Measurements from ENCODE around the gene PRKG2.

Gene PRKG2

DNA sequence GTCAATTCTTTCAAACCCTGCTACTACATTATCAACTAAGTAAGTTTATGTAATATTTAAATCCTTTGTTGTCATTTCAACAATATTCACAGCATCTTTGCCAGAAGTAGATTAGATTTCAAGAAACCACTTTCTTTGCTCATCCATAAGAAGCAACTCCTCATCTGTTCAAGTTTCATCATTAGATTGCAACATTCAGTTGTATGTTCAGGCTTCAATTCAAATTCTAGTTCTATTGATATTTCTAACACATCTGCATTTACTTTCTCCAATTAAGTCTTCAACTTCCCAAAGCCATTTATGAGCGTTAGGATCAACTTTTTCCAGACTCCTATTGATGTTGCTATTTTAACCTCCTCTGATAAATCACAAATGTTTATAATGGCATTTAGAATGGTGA is 118.5 kb downstream of the PRKG2 start:
- DNase-seq (ENCODE audit: low spot score): no peak

DNA sequence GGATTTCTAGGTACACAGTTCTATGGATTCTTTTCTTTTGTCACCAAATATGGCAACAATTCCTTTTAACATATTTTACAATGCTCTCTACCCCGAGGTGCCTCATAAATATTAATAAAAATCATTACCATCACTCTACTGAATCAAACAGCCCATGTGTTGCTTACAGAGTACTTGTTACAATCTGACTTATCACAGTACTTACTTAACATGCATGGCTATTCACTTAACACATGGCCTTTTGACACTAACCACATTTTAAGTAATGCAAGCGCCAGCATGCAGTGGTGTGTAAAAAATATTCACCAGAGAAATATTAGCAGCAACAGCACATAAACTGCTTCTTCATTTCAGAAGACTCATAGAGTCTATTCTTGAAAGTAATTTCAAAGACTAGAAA is 119.6 kb downstream of the PRKG2 start:
- DNase-seq (ENCODE audit: low spot score): no peak

DNA sequence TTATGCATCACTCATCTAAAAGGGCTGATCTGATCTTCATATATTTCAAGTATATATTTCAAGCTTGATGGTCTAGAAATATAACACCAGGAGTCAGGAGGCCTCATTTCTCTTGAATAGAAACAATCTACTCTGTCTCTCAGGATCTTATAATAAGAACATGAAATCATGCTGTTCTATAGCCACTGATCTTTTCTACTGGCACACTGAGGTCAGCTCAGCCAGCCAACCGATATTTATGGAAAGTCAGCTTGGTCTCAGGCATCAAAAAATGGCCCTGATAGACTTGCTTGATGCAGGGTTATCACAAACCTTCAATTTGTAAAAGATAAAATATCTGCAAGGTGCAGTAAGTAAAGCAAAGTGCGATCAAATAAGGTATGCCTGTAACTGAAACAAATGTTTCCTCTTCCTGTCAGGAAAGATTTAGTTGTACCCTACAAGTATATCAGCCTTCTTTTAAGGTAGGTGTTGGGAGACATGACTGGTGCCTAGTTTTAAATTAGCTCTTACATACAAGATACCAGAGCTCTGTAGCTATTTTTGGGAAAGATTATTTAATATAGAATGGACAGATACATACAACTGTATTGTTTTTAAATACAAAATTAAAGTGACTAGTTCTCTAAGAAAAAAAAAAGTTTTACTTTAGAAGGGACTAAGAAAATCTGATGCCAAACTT is 121.2 kb downstream of the PRKG2 start:
- no peak for DNase-seq (ENCODE audit: low spot score)

DNA sequence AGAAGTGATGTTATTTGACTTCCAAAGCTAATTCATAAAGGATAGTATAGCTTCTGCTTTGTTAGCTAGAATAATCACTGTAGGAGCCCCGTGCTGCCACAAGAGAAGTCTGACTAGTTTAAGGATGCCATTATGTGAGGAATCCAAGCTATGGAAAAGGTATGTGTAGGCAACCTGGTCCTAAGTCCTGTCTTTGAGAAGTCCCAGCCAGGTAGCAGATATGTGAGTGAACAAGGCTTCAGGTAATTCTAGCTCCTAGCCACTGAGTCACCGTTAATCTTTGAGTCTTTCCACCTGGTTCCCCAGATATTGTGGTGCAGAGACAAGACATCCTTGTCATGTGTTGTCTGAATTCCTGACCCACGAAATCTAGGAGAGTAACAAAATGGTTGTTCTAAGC is 129.0 kb downstream of the PRKG2 start:
- DNase-seq (ENCODE audit: low spot score): no peak

DNA sequence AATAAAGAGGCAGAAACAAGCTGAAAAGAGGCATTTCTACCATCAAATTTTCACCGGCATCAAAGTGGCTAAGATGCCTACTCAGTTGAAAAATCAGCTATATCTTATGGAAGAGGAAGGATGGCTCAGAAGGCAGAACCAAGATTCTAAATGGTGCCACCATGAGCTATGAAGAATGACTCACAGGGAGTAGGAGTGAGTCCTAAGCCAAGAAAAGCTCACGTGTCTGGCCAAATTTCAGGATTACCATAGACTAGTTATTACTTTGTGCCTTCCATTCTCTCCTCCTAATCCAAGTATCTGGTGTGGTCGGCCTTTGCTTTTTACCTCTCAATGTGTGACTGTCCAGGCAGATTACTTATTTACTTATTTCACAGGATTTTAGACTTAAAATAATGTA is 129.7 kb downstream of the PRKG2 start:
- no peak for DNase-seq (ENCODE audit: low spot score)

DNA sequence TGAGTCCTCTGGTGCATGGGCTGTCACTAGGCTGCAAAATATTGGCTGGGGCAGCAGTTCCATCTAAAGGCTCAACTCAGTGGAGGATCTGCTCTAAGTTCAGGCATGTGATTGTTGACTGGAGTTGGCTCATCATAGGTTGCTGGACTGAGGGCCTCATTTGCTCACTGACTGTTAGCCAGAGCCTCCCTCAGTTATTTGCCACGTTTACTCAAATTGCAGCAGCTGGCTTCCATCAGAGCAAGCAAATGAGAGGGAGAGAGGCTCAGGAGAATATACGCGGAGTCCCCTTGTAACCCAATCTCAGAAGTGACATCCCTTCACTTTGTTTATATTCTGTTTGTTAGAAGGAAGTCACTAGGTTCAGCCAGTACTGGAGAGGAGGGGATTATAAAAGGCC is 130.4 kb downstream of the PRKG2 start:
- no peak for DNase-seq (ENCODE audit: low spot score)

DNA sequence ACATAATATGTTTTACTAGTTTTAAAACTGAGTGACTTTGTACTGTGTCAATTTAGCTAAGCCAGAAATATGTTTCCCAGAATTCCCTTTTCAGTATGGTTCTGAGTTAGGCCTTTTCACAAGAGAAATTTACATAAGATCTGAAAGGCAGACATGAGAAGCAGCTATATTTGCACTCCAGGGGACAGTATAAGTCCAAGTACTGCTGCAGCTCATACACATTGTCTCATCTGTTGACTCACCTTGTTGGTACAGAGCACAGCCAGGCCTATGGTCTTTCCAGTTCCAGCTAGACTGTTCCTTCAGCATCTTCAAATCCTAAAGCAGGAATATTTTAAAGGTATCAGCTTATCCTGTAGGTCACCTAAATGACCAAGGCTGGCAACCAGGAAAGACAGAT is 131.0 kb downstream of the PRKG2 start:
- DNase-seq (ENCODE audit: low spot score): no peak

DNA sequence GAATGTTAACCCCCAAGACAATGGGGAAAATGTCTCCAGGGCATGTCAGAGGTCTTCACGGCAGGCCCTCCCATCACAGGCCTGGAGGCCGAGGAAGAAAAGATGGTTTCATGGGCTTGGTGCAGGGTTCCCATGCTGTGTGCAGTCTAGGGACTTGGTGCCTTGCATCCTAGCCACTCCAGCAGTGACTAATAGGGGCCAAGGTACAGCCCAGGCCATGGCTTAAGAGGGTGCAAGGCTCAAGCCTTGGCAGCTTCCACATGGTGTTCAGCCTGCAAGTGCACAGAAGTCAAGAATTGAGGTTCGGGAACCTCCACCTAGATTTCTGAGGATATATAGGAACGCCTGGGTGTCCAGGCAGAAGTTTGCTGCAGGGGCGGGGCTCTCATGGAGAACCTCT is 133.9 kb downstream of the PRKG2 start:
- DNase-seq (ENCODE audit: low spot score): no peak

DNA sequence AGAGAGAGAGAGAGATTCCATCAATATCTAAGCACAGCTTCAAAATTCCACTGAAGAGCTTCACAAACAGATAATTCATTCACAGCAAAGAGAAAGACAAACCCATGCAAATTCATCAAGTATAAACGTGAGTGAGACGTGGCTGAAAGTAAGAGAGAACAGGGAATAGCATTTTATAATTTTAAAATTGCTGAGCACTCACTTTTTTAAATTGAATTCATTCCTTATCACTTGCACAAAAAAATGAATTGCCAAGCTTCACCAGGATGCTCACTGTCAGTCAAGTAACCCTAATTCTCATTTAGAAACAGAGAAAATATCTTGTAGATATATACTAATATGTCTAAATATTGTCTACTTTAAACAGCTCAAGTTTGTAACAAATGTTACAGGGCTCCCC is 144.0 kb downstream of the PRKG2 start:
- DNase-seq (ENCODE audit: low spot score): no peak

DNA sequence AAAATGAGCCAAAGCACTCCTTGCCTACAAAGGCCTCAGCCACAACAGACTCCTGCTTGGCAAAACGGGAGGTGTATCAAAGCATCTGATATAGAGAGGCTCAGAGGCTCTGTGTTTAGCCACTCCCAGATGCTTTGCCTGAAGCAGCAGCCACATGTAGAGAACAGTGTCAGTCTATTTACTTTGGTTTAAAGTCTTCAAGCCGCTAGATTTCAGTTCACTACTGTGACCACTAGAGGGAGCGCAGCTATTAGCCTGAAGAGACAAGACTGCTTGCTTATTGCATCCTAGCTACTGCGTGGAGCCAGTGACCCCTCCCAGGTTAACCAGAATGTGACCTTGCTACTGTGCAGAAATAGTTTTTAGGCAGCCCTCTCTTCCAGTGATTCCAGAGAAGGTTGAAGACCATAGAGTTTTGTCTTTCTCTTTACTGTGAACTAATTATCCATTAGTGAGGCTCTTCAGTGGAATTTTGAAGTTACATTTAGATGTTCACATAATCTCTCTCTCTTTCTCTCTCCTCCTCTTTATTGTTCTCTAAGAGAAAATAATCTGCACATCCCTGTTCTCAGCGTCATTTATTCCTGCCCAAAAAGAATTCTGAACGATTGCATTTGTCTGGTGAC is 145.2 kb downstream of the PRKG2 start:
- DNase-seq (ENCODE audit: low spot score): peak; percentile 81

DNA sequence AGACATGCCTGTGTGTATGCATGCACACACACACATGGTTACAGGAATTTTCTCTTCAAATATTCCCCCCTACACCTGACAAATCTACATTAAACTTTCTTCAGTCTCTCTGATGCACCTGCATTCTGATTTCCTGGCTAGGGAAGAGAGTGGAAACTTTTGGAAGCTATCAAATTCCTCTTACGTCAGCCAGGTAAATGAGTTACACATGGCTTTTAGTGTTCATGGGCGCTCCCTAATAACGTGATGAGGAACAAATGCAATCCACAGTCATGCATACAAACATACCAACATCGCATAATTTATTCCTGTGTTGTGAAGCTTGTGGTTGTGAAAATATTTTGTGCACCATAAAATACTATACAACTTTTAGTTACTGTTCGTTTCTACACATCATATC is 149.6 kb downstream of the PRKG2 start:
- DNase-seq (ENCODE audit: low spot score): no peak

DNA sequence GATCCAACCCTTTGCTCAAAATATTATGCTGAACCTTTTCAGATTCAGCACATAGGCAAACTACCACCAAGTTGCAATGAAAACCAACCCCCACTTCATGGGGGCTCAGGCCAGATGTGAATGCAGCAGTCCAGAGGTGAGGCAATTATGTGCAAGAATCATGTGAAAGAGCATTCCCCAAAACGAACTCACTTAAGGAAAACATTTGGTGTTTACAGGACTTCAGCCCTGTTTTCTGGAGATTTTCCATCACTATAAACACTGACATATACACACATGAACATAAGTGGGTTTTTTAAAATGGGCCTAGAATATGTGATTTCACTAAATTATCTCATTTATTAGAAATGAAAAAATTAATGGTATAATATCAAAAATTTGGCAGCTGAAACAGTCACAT is 153.0 kb downstream of the PRKG2 start:
- no peak for DNase-seq (ENCODE audit: low spot score)

DNA sequence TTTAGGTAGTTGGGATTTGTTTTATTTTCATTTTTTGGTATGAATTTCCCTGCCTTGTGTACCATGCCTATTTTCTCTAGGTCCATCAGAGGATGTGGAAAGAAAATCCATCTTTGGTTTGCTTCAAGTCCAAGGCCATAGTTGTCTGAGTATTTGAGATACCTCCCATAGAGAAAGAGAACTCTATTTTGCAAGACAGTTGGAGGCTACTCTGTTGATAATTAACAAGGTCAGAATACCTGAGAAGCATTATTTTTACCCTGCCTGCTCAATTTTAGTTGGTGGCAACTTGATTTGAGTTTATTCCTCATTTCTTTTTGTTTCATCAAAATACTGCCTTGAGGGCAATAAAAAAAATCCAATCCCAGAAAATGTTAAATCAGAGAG is 153.7 kb downstream of the PRKG2 start:
- DNase-seq (ENCODE audit: low spot score): no peak

DNA sequence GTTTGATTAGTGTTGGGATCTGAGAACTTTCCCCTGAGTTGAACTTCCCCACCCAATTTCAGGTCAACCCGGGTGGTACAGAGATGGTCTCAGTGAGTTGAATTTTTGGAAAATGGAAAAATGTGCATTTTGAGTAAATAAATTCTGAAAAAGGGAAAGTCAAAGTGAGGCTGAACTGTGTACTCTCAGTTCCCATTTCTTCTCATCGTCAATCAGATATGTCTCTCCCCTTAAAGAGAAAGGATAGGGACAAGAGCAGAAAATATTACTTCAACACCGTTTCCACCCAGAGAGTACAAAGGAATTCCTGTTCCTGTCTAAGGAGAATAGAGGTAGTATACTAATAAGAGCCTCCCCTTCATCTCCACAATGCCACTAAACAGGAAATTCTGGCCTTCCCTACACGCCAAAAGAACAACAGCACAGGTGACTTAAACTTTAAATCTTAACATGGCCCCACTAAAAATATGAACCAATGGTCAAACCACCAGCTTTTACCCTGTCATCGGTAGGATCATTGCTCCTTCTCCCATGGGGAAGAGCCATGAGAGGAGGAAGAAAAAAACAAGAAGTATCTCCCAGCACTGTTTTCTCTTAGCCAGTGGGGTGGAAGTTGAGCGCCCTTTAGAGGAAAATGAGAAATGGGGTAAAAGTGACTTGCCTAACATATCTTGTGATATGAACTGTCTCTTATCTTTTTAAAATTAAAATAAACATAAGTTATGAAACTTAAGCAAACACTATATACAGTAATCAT is 154.3 kb downstream of the PRKG2 start:
- no peak for DNase-seq (ENCODE audit: low spot score)

DNA sequence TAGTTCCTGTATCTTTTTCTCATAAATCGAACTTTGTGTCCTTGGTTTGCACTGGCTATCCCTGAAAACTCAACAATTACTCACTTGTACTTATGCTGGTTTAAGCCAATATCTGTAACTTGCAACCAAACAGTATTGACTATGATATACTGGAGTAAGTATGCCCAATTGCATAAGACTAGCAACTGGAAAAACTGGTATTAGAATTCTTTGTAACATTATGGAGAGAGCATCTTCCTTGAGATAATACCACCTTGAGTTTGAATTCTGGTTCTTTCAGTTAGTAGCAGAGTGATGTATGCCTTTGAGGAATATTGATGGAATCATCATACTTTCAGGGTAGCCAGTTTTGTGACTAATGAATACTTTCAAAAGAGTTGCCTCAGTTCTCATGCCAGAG is 156.4 kb downstream of the PRKG2 start:
- no peak for DNase-seq (ENCODE audit: low spot score)

DNA sequence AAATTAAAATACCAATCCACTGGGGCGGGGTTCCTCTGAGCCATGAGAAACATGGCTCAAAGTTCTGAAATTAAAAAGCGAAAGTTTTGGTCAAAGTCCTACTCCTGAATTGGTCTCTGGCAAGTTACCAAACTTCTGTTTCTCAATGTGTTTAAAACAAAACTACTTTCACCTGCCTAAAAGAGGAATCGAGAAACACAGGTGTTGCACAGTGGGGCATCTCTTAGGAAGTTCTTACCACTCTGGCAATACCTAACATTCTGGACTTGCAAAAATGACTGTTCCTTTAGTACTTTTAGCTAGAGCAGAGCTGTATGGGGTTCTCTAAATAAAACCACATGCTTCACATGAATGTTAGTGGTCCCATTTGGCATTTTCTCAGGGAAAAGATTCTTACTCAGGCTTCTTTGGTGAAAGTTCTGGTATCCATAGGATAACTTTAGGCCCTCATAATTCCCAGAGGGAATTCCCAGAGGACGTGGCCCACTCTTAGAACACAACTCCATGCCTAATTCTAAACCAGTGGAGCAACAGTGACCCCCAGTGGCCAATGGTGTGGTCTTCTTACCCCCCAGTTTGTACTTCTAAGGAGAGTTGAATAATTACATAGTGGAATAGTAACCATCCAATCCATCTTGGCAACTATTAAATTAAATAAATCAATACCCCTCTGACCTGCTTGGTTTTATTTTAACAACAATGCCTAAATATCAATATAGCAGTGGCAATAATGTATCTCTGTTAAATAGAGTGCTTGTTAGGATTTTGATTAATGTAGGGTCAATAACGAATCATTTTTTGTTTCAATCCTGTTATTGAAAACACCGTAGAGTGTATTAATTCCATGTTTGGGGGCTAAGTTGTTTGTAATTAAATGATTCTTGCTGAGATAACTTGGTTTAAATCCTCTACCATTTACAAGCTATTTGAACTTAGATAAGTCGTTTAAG is 162.6 kb downstream of the PRKG2 start:
- peak; percentile 86 for DNase-seq (ENCODE audit: low spot score)

DNA sequence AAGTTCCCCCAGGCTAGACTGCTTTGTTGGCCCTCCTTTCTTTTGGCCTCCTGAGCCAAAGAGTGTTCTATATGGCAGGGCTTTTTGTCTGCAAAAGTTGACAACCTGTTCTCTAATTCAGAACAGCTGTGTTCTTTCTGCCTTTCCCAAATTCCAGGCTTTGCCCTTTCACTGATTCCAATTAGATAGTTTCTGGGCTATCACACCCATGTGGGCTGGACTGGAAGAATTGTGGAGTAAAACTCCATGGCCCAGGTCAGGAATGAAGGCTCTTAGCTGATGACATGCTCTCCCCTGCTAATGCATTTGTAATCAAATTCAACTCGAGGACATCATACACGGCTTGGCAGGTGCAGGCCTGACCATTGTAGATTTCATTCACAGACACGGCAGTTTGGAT is 165.1 kb downstream of the PRKG2 start:
- no peak for DNase-seq (ENCODE audit: low spot score)

DNA sequence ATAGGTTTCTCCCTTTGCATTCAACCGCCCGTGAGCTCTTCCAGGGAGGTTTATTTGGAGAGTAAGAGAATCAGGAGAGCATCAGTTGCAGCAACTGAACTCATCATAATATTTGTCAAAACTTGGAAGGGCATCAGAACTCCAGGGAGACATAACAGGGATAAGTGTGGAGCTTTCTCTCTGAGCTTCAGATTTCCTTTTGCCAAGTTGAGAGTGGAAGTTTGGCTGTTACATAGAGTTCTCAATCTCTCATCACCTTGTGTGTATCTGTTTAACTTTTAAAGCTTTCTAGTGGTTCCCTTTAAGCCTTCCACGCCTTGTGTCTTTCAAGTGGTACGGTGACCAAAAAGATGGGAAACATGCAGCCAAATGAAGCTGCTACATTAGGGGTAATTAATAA is 165.7 kb downstream of the PRKG2 start:
- no peak for DNase-seq (ENCODE audit: low spot score)

DNA sequence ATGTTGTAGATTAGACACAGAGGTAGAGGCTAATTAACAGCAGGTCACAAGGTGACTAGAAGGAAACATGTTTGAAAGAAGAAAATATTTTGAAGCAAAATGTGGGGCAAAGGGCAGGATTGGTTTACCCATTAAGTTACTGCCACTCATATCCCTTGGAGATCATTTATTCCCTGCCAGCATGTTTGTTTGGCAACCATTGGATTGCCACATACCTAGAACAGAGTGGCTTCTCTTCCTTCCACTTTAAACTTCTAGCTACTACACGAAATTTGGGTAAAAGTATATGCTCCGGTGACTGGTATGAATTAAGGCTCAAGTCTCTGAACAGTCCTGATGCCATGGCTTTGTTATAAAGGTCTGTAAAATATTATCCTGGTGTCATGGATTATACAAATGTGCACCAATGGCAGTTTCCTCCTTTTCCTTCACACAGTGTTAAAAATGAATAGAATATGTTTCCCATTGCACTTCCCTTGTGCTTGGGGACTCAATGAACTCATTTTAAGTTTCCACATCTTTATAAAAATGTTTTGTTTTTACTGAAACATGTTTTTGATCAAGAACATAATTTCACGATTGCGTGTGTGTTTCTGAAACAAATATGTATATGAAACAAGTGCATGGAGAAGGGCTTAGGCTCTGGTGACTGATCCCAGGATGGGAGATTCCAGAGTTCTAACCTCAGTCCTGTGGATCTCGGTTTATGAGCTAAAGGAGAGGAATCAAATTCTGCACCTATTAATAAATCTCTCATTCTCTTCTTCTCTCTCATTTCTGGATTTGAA is 172.2 kb downstream of the PRKG2 start:
- DNase-seq (ENCODE audit: low spot score): no peak

DNA sequence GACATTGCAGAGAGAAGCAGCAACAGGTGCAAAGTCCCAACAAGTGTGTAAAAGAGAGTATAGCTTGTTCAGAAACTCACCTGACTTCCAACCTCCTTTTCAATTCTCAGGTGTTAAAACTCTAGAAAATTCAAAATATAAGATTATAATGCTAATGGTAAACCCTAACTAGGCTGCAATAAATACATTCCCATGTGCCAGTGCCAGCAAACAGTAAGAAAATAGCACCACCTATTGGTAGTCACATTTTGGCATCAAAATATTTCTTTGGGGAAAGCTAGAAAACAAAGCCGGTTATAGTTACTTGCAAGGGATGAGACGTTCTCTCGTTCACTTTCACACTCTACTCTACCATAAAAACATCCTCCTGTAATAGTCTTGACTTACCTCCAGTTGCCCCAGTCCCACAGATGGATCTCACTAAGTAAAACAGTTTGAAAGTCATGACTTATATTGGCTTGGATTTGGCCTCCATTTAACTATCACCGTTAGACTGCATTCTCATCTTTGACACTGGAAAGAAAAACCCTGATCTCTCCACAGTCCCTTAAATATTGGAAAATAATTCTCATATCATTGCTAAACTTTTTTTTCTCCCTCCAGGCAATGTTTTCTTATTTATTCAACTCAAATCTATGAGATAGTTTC is 174.9 kb downstream of the PRKG2 start:
- DNase-seq (ENCODE audit: low spot score): no peak

DNA sequence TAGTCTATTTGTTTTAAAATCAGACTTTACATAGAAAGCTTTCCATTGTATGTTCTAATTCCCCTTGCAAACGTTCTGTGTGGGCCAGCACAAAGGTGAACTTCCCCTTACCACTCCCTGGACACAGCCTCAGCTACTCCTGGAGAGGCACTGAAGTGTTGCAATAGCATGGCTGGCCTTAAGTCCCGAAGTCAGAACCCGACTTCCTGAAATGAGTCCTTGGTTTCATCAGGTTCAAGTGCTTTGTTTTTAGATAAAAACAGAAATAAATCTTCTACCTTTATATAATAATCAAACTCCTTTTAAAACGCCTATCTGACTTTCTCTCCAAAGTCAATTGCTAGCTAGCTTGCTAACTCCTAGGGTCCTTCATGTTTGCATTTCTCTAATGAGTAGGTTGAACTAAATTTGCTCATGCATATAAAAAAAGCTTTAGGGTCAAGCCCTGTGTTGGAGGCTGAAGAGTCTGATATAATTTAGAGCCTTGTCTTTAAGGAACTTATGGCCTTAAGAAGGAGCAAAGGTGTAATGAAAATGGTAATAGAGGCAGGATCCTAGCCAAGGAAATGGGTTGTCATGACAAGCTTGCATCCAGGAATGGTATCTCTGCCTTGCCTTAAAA is 175.6 kb downstream of the PRKG2 start:
- no peak for DNase-seq (ENCODE audit: low spot score)

Data from ecto neural progenitor cell (in vitro differentiated cells).